DND-41 (cell line): ENCODE results near the gene RALGPS1.

Experiments used
- CTCF ChIP-seq: IDR thresholded peaks from 2 replicates; pipeline ENCODE4 v1.5.1; 2012; ENCODE audit warnings: borderline replicate concordance, low read length, moderate library complexity, mild to moderate bottlenecking; ENCODE audit not compliant: poor library complexity, severe bottlenecking; ENCODE audit errors: extremely low read depth
- EZH2 ChIP-seq: IDR thresholded peaks from 3 replicates; pipeline ENCODE4 v1.6.1; 2012; ENCODE audit warnings: borderline replicate concordance, low read depth, mild to moderate bottlenecking, moderate library complexity, low read length, inconsistent platforms; ENCODE audit not compliant: severe bottlenecking

- TF ChIP-seq CTCF (no peak), EZH2 (no peak)
Observed at GRCh38 chr9:127121628-127122175, 207.1 kb downstream of the RALGPS1 start.
